ENCODE data around the gene TESK1.
"Not testable (repeated sequence)": the region's sequence is repeated elsewhere in the genome, so short reads cannot be mapped to it uniquely, and the experiment has no call there.

TESK1 gene

DNA sequence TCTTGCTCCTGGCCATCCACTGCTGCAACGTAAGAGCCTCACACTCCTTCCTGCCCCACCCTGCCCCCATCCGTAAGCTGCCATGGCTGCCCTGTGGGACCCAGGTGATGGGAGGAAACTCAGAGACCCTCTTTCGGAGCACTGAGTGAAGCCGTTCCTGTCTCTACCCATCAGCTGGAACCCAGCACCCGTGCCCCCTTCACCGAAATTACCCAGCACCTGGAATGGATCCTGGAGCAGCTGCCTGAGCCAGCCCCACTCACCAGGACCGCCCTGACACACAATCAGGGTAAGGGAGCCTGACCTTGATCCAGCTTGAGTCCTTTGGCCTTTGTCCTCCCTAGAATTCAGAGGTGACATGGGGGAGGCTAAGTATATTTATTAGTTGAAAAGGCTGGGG, 3.2 kb downstream of the TESK1 start:
- TF ChIP-seq CTCF (IDR thresholded peaks at IDR 0.05; ENCODE audit: low read depth, low read length, missing control alignments): no peak
- H3K4me3 ChIP-seq (ENCODE audit: low read depth, low read length): no peak overlapping the region
- DNase-seq (ENCODE audit: low read depth): no peak
- in situ Hi-C loops (cut with HindIII; ENCODE audit: low sequenced_read_pairs): loop anchor here (10.0 kb wide), 1 partner anchor 67 kb away; the partner anchor contains the start of gene CA9

- no peak for DNase-seq (ENCODE audit: low read depth)
Measured at GRCh38 chr9:35609001-35609819, 4.1 kb downstream of the TESK1 start.

DNA sequence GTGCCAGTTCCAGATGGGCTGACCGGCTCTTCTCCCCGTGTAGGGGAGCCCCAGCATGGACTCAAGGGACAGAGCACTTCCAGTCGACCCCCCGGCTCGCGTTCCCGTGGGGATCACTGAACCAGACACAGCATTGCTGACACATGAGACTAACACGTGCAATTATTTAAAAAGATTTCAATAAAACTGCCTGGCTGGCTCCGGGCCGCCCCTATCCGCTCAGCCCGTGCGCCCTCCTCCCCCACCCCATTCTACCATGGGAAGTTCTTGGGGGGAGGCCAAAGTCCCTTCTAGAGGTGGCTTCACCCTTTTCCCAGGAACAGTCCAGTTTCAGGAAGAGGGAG, 4.7 kb downstream of the TESK1 start:
- DNase-seq (ENCODE audit: low read depth): no peak
- in situ Hi-C loops (cut with HindIII; ENCODE audit: low sequenced_read_pairs): loop anchor here (10.0 kb wide), 1 partner anchor 65 kb away; the partner anchor contains the start of gene CA9
- TF ChIP-seq CTCF (IDR thresholded peaks at IDR 0.05; ENCODE audit: low read depth, low read length, missing control alignments): no peak
- H3K4me3 ChIP-seq (ENCODE audit: low read depth, low read length): no peak overlapping the region

More at GRCh38 chr9:35609001-35609819, 4.1 kb downstream of the TESK1 start:
- in situ Hi-C loops (cut with HindIII; ENCODE audit: low sequenced_read_pairs): loop anchor here (10.0 kb wide), 1 partner anchor 66 kb away; the partner anchor contains the start of gene CA9
- H3K4me3 ChIP-seq (ENCODE audit: low read depth, low read length): no peak overlapping the region
- TF ChIP-seq CTCF (IDR thresholded peaks at IDR 0.05; ENCODE audit: low read depth, low read length, missing control alignments): no peak

- in situ Hi-C loops (cut with HindIII; ENCODE audit: low sequenced_read_pairs): no loop called here
- no peak for DNase-seq (ENCODE audit: low read depth)
- H3K4me3 ChIP-seq (ENCODE audit: low read depth, low read length): no peak overlapping the region
- TF ChIP-seq CTCF (IDR thresholded peaks at IDR 0.05; ENCODE audit: low read depth, low read length, missing control alignments): peak; percentile 76
Measured at GRCh38 chr9:35611230-35611797, 6.3 kb downstream of the TESK1 start.

- DNase-seq (ENCODE audit: low read depth); H3K4me3 ChIP-seq (ENCODE audit: low read depth, low read length); in situ Hi-C loops (cut with HindIII; ENCODE audit: low sequenced_read_pairs): not testable (repeated sequence)
Measured at GRCh38 chr9:35612066-35612465, 7.0 kb downstream of the TESK1 start.

- H3K4me3 ChIP-seq (ENCODE audit: low read depth, low read length): no peak overlapping the region
- no peak for TF ChIP-seq CTCF (IDR thresholded peaks at IDR 0.05; ENCODE audit: low read depth, low read length, missing control alignments)
- in situ Hi-C loops (cut with HindIII; ENCODE audit: low sequenced_read_pairs): no loop called here
- DNase-seq (ENCODE audit: low read depth): no peak
Measured at GRCh38 chr9:35612843-35613242, 7.8 kb downstream of the TESK1 start.
